DND-41 (cell line): Measurements from ENCODE around the gene ARPC1B.

Source experiments
- ATAC-seq: fragments of 200-7000 bp; cut with Tn5 transposase; 3 replicates; pipeline ENCODE4 v1.9.1; 2021; ENCODE audit warnings: low read depth; ENCODE audit not compliant: insufficient read depth
- DNase-seq: peaks from one replicate; pipeline ENCODE4 v3.0.0-alpha.2; 2020
- H2AFZ ChIP-seq: 2 replicates; pipeline ENCODE4 v1.6.0; 2012; ENCODE audit warnings: low read depth, low read length
- H3K27ac ChIP-seq: 2 replicates; pipeline ENCODE4 v1.5.1; 2012; ENCODE audit warnings: low read length, inconsistent platforms
- H3K27me3 ChIP-seq: fragments of 200-600 bp; sonication (generic); 2 replicates; pipeline ENCODE4 v1.6.0; 2012; ENCODE audit warnings: low read length, mild to moderate bottlenecking, inconsistent platforms; ENCODE audit not compliant: insufficient read depth, poor library complexity
- H3K36me3 ChIP-seq: 2 replicates; pipeline ENCODE4 v1.5.1; 2012; ENCODE audit warnings: low read length, inconsistent platforms; ENCODE audit not compliant: insufficient read depth
- H3K4me1 ChIP-seq: 2 replicates; pipeline ENCODE4 v1.5.1; 2012; ENCODE audit warnings: mild to moderate bottlenecking, low read length; ENCODE audit not compliant: insufficient read depth
- H3K4me2 ChIP-seq: 2 replicates; pipeline ENCODE4 v1.6.0; 2012; ENCODE audit warnings: mild to moderate bottlenecking, moderate library complexity, low read length, inconsistent platforms; ENCODE audit not compliant: insufficient read depth
- H3K4me3 ChIP-seq, 2 experiments: fragments of 200-600 bp in 1 of 2; shearing (Covaris generic) in 1 of 2; 2 replicates each; pipeline ENCODE4 v1.5.1; 2012 to 2016; ENCODE audit warnings: inconsistent platforms in 2 of 2, low read length in 2 of 2, mild to moderate bottlenecking in 2 of 2, low read depth in 1 of 2, moderate library complexity in 1 of 2
- H3K79me2 ChIP-seq: 2 replicates; pipeline ENCODE4 v1.6.0; 2012; ENCODE audit warnings: low read length, inconsistent platforms; ENCODE audit not compliant: insufficient read depth
- H3K9ac ChIP-seq: 2 replicates; pipeline ENCODE4 v1.6.0; 2012; ENCODE audit warnings: low read depth, mild to moderate bottlenecking, inconsistent platforms, low read length, moderate library complexity
- H3K9me3 ChIP-seq: 2 replicates; pipeline ENCODE4 v1.5.1; 2012; ENCODE audit warnings: low read length, moderate library complexity, mild to moderate bottlenecking, inconsistent platforms; ENCODE audit not compliant: insufficient read depth, severe bottlenecking
- H4K20me1 ChIP-seq: 2 replicates; pipeline ENCODE4 v1.6.0; 2012; ENCODE audit warnings: low read length; ENCODE audit not compliant: insufficient read depth
- EZH2 ChIP-seq: IDR thresholded peaks from 3 replicates; pipeline ENCODE4 v1.6.1; 2012; ENCODE audit warnings: borderline replicate concordance, low read depth, mild to moderate bottlenecking, moderate library complexity, low read length, inconsistent platforms; ENCODE audit not compliant: severe bottlenecking
- TF ChIP-seq, protein P1 (sequence below): IDR thresholded peaks from 2 replicates; pipeline ENCODE4 v1.5.1; 2012; ENCODE audit warnings: borderline replicate concordance, low read length, moderate library complexity, mild to moderate bottlenecking; ENCODE audit not compliant: poor library complexity, severe bottlenecking; ENCODE audit errors: extremely low read depth

Gene ARPC1B

GRCh38 chr7:99407872-99408378 is 33.4 kb downstream of the ARPC1B start:
- Histone ChIP-seq H3K4me3 (peak overlapping the region; percentile 58 to 86), H3K27me3 (no peaks in the 10 kb centered on the region), H3K79me2 (peaks cover 95% of the 10 kb centered on the region), H2AFZ (peak overlapping the region; percentile 96), H3K4me2 (peak overlapping the region; percentile 73), H3K9ac (peak overlapping the region; percentile 90), H3K36me3 (peaks cover 68% of the 10 kb centered on the region), H3K27ac (peak overlapping the region; percentile 99), H3K9me3 (no peaks in the 10 kb centered on the region), H3K4me1 (peaks cover 56% of the 10 kb centered on the region), H4K20me1 (peaks cover 47% of the 10 kb centered on the region)
- DNase-seq, result peak; percentile 42
- ATAC-seq, result peak; percentile 20
- TF ChIP-seq, protein P1, sequence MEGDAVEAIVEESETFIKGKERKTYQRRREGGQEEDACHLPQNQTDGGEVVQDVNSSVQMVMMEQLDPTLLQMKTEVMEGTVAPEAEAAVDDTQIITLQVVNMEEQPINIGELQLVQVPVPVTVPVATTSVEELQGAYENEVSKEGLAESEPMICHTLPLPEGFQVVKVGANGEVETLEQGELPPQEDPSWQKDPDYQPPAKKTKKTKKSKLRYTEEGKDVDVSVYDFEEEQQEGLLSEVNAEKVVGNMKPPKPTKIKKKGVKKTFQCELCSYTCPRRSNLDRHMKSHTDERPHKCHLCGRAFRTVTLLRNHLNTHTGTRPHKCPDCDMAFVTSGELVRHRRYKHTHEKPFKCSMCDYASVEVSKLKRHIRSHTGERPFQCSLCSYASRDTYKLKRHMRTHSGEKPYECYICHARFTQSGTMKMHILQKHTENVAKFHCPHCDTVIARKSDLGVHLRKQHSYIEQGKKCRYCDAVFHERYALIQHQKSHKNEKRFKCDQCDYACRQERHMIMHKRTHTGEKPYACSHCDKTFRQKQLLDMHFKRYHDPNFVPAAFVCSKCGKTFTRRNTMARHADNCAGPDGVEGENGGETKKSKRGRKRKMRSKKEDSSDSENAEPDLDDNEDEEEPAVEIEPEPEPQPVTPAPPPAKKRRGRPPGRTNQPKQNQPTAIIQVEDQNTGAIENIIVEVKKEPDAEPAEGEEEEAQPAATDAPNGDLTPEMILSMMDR, result no peak
- TF ChIP-seq EZH2, result no peak

DNA sequence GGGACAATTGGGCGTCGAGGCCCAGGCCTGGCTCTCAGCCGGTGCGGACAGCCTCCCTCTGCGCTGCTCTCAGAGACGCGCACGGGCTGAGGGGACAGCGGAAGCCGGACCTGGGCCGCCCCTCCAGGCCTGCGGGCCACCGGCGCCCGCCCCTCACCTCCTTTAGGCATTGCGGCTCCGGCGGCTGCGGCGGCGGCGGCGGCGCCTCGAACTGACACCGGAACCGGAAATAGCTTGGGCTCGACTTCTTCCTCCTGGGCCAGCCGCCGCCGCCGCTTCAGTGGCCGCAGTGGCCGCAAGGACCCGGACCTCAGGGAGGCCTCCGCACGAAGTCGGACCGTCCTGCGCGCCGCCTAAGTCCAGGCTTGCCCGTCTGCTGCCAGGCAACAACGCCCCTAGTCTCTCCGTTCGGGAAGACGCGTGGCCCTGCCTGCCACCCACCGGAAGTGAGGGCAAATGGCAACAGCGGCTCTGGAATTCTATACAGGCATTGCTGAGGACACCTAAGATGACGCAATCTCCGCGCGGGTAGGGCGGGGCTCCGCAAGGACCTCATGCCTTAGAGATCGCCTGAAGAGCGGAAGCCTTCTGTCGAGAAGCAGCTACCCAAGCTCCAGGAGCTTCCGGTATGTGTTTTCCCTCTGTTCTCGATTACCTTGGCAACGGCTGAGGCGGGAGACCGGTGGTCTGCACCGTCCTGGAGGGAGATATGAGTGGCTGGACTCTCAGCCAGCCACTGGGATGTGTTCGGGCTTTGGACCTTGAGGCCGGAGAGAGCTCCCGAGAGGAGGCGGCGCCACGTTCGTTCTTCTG is 34.1 kb downstream of the ARPC1B start, which contains the start of the genes BUD31 and PDAP1:
TSS of gene BUD31 (plus strand) at position 591 of the 813 bp plus-strand sequence. CDS start 2,124 bp downstream, outside the sequence.
TSS of gene PDAP1 (minus strand) at position 219 of the 813 bp plus-strand sequence. CDS start at position 170, 49 bp downstream.
- Histone ChIP-seq H3K9me3 (no peaks in the 10 kb centered on the region), H2AFZ (peak within 1 kb of the TSS; percentile 96), H4K20me1 (peaks cover 45% of the 10 kb centered on the region), H3K27ac (peak within 1 kb of the TSS; percentile 99), H3K9ac (peak within 1 kb of the TSS; percentile 90), H3K79me2 (peaks cover 95% of the 10 kb centered on the region), H3K4me2 (peak within 1 kb of the TSS; percentile 73), H3K4me1 (peaks cover 54% of the 10 kb centered on the region), H3K36me3 (peaks cover 68% of the 10 kb centered on the region), H3K4me3 (peak within 1 kb of the TSS; percentile 58 to 86), H3K27me3 (no peaks in the 10 kb centered on the region)
- TF ChIP-seq, protein P1, result no peak
- no peak for TF ChIP-seq EZH2
- ATAC-seq (peak; percentile 85), DNase-seq (peak; percentile 95)

- peak overlapping the region; percentile 86 for H2AFZ ChIP-seq
- no peak for DNase-seq
- ATAC-seq, result no peak
Observed at GRCh38 chr7:99409192-99409572, 34.7 kb downstream of the ARPC1B start.

More at GRCh38 chr7:99409192-99409572, 34.7 kb downstream of the ARPC1B start:
- Histone ChIP-seq H4K20me1 (peaks cover 39% of the 10 kb centered on the region), H3K27me3 (no peaks in the 10 kb centered on the region), H3K27ac (peak overlapping the region; percentile 99), H3K4me2 (peak overlapping the region; percentile 73), H3K79me2 (peaks cover 89% of the 10 kb centered on the region), H3K4me3 (peak overlapping the region; percentile 58 to 86), H3K4me1 (peaks cover 53% of the 10 kb centered on the region), H3K9me3 (no peaks in the 10 kb centered on the region), H3K36me3 (peaks cover 68% of the 10 kb centered on the region), H3K9ac (peak overlapping the region; percentile 90)
- no peak for TF ChIP-seq EZH2
- TF ChIP-seq, protein P1, result no peak
